Stimulated activated CD4-positive, alpha-beta T cell treated with anti-CD3 and anti-CD28 coated beads, TNF-alpha, amount 100 ng/mL, for 4 hours (primary cell): ENCODE measurements around the gene DTNA.

ENCODE experiments used
- DNase-seq, 3 experiments: peaks; one replicate each; pipeline ENCODE4 v3.0.0-alpha.2; 2020; ENCODE audit warnings: low read depth in 3 of 3

Gene DTNA

DNA sequence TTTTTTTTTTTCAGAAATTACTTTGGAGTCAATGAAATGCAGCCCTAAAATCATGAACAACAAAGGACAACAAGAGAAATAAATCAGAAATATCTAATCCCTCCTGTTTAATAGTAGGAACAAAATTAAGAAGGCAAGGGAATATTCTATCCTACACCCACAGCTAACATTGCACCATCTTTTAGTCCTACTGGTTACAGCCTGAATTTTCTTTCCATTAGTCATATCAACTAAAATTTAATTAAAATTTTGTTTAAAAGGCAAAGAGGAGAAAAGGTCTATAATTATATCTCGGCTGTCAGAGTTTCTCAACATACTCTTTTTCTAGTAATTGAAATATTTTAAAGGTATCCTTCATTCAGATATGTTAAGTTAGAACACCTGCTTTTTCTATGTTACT lies 61.9 kb downstream of the DTNA start:
- DNase-seq, result no peak

- no peak for DNase-seq
Observed at GRCh38 chr18:34772887-34773286, 62.8 kb downstream of the DTNA start.

DNA sequence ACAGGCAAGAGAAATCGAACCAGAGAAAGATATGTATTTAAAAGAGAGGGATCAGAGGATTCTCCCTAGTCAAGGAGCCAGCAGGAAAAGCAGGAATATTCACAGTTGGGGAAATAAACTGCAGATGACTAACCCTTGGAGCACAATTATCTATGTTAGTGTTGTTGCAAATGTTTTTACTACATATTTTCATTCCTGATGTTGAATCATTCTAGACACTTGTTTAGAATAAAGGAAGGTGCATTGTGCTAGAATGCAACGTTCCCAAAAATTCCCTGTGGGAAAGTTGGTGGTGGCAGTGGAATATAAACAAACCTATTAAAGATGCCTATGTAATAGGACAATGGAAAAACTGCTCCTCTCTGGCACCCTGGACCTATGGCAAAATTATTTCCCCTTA lies 63.3 kb downstream of the DTNA start:
- no peak for DNase-seq

DNA sequence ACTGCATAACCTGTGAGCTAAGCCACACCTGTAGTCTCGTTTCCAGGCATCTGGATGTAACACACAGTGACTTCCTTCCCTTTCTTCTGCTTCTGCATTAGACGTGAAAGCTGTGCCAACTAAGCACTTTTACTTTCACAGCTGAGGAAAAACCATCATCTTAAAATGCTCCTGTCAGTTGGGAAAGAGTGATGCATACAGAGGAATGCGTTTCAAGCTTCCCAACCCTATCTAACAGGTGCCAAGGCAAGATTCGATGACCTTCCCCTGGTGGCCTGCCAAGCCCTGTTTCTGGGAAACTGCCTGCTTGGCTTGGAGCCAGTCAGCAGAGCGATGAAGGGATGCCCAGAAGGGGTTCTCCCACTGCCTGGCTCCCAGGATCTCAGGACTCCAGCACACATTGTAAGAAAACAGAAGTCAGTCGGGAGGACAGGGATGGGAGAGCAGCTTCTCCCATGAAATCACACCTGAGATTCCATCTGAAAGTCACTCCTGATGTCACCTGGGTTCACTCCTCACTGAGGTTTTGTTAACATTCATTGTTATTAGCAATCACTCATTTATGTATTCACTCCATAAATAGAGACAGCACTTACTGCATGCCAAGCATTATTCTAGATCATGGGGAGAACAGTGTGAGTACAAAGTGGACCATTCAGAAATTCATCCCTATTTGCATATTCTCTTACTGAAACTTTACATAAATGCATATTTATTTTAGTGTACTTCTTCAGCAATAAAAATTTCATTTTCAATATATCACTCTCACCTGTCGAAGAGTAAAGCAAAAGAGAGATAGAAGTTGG lies 64.1 kb downstream of the DTNA start:
- DNase-seq, result no peak

GRCh38 chr18:34775461-34775860 lies 65.4 kb downstream of the DTNA start:
- DNase-seq, result no peak

GRCh38 chr18:34779112-34779511 lies 69.0 kb downstream of the DTNA start:
- DNase-seq, result no peak

- no peak for DNase-seq
Observed at GRCh38 chr18:34780856-34781255, 70.8 kb downstream of the DTNA start.

GRCh38 chr18:34783501-34783900 lies 73.4 kb downstream of the DTNA start:
- no peak for DNase-seq

- DNase-seq, result no peak
Observed at GRCh38 chr18:34786162-34786741, 76.2 kb downstream of the DTNA start.

DNA sequence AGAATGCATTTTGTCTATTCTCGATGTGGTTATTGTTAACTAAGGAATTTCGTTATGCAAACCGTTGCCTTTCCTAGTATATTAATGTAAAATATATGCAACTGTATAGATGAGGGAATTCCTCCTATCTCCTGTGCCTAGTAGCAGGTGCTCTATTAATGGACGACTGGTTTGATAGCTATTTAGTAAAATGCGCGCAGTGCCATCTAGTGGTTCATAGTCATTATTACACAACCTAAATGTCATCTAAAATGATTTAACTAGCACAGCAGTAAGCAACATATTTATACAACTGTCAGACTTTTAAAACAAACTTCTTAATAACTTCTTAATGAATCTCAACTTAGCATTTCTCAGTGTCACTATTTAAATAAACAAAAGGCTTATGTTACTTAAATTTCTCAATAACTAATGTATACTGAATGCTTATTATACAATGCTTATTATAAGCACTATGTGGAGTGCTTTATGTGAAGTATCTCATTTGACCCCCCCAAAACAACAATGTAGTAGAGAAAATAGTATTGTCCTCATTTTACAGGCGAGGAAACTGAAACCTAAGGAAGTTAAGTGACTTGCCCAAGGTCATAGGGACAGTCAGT lies 77.9 kb downstream of the DTNA start:
- DNase-seq, result no peak

- DNase-seq, result no peak
Observed at GRCh38 chr18:34789768-34790344, 79.8 kb downstream of the DTNA start.

GRCh38 chr18:34794348-34794747 lies 84.2 kb downstream of the DTNA start:
- no peak for DNase-seq

- no peak for DNase-seq
Observed at GRCh38 chr18:34795070-34795732, 85.1 kb downstream of the DTNA start.

GRCh38 chr18:34796035-34796657 lies 86.0 kb downstream of the DTNA start:
- no peak for DNase-seq

GRCh38 chr18:34799291-34799690 lies 89.2 kb downstream of the DTNA start:
- DNase-seq, result no peak

DNA sequence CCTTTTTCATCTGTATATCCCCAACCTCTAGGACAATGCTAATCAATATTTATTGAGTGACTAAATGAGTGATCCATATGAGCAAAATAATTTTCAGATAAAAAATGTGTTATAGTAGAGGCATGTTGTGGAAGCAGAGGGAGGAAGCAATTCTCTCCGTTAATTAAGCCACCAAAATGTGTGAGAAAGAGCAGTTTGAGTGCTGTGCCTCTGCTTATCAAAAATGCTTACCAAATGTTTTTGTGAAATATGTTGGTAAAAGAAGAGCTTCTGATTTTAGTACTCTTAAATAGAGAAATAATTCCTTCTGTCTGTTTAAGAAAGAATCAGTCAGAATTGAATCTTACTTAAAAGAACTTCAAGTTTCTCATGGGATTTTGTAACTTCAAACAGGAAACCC lies 90.3 kb downstream of the DTNA start:
- no peak for DNase-seq

GRCh38 chr18:34801774-34802173 lies 91.7 kb downstream of the DTNA start:
- no peak for DNase-seq

DNA sequence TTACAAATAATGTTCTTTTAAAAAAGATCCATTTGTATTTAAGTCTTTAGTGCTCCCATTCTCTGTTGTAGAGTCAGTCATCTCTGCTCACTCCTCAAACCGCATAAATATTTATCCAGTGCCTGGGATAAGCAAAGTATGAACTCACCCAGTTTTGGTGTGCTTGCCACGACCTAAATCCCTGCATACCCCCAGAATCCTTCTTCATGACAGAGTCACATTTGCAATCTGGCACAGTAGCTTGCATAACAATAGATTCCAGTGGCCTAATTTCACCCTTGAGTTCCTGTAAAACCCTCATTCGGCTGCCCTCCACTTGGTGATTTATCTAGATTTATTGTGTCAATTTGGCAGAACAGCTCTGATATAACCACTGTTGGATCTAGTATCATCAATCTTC lies 92.9 kb downstream of the DTNA start:
- DNase-seq, result no peak

DNA sequence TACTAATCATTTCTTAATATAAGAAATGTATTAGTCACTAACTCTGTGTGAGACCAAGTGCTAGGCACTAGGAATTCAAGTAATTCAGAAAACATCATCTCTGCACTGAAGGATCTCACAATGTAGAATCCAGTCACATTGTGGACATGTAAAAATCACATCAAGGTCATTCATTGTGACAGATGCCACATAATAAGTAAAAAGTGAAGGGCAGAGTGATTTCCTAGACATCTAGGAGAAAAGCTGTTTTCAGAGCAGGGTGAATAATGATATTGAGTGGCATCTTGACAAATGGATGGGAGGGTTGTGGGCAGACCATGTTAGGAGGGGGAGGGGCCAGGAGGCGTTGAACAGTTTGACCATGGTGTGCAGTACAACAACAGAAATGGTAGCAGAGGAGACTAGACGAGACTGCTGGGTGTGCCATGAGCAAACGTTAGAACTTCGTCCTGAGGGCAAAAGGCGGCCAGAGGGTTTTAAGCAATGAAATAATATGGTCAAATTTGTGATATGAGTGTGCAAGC lies 93.8 kb downstream of the DTNA start:
- DNase-seq, result no peak

DNA sequence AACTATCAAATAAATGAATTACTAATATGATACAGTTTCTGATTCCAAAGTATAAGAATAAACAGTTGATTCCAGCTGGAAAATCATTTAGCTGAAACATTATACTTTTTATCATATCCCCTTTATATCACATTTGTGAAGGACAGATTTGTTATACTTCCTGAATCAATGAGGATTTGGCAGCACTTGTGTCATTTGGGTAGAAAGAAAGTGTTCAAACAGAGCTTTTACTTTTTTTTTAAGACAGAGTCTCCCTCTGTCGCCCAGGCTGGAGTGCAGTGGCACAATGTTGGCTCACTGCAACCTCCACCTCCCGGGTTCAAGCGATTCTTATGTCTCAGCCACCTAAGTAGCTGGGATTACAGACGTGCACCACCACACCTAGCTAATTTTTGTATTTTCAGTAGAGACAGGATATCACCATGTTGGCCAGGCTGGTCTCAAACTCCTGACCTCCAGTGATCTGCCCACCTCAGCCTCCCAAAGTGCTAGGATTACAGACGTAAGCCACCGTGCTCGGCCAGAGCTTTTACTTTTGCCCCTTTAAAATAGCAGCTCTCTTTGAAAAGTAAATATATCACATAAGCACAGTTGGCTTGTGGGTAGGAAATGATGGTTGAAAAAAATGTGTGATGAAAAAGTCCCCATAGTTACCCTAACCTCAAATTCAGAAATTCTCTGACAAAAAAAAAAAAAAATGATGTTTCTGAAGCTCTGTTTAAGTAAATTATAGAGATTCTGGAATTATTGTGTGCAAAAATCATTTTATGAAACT lies 95.2 kb downstream of the DTNA start:
- no peak for DNase-seq

DNA sequence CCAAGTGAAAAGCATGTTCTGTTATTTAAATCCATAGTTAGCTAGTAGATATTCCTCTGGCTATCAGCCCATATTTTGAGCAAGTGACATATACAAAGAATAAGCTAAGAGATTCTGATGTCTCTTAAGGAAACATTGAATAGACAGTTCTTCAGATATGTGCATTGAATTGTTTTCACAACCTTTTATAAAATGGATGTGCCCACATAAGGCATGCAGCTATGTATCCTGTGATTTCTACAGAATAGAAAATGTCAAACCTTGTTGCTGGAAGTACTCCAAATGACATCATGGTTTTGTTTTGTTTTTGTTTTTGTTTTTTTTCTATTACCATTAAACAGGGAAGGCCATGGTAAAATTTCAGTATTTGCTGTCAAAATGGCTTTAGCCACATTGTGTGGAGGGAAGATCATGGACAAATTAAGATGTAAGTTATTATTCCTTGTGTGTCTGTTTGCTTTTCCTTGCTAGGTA lies 95.8 kb downstream of the DTNA start:
- no peak for DNase-seq
